NCI-H748 (cell line): Measurements from ENCODE around the gene RANBP1.

ENCODE experiments used
- DNase-seq: peaks from one replicate; lab custom pipeline; 2025; ENCODE audit not compliant: unreplicated experiment; lab: John Stamatoyannopoulos, UW

Gene RANBP1

GRCh38 chr22:20087319-20088262 is 28.3 kb upstream of the RANBP1 start:
- no peak for DNase-seq

DNA sequence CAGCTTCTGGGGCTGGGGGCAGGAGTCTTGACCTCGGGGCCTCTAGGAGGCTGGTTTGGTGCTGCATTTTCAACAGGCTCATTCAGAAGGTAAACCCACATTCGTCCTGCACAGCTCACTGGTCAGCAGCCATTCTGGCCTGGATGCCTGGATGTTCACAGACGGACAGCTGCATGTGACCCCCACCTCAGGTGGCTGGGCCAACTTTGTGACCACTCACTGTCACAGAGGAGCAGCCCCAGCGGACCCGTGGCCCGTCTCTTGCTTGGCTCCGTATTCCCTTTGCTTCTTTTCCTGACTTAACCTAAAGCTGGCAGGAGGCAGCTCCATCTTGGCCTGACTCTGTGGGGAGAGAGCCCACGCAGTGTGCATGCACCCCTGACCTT is 27.6 kb upstream of the RANBP1 start:
- DNase-seq = no peak

GRCh38 chr22:20089226-20089976 is 26.5 kb upstream of the RANBP1 start:
- no peak for DNase-seq

- DNase-seq = no peak
Measured at GRCh38 chr22:20089977-20090729, 25.8 kb upstream of the RANBP1 start.

DNA sequence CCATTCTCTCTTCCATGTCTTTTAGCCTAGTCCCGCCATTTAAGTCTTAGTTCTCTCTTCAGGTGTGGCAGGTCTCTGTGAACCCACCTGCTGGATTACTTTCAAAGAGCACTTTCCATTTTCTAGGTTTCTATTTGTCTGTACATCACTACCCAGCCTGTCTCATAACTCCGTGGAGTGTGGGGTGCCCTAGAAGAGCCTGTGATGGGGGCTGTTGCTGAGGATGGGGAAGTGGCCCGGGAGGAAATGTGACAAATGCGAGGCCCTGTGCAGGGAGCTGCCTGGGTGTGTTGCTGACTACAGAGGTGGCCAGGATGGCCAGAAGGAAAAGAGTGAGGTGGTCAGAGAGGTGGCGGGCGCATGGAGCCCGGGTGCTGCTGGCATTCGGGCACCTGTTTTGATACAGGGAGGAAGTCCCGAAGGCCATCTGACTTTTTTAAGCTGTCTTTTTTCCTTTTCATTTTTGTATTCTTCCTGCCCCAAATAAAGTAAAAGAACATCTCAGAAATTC is 25.1 kb upstream of the RANBP1 start:
- no peak for DNase-seq

- DNase-seq = no peak
Measured at GRCh38 chr22:20091690-20092476, 24.0 kb upstream of the RANBP1 start.

DNA sequence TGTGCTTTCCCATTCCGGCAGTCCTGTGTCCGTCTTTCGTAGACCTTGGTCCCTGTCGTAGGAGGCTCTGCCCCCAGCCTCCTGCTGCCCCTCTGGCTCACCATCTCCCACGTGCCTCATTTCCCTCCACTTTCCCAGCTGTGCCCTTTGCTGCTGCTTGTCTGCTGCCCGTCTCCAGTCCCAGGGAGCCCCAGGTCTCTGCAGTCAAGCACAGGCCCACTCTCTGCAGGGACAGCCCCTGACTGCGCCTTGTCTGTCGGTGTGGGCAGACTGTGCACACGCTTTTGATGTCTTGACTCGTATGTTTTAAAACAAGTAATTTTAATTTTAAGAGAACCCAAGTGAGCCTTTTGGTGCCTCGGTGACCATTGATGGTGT is 23.4 kb upstream of the RANBP1 start:
- DNase-seq = no peak

DNA sequence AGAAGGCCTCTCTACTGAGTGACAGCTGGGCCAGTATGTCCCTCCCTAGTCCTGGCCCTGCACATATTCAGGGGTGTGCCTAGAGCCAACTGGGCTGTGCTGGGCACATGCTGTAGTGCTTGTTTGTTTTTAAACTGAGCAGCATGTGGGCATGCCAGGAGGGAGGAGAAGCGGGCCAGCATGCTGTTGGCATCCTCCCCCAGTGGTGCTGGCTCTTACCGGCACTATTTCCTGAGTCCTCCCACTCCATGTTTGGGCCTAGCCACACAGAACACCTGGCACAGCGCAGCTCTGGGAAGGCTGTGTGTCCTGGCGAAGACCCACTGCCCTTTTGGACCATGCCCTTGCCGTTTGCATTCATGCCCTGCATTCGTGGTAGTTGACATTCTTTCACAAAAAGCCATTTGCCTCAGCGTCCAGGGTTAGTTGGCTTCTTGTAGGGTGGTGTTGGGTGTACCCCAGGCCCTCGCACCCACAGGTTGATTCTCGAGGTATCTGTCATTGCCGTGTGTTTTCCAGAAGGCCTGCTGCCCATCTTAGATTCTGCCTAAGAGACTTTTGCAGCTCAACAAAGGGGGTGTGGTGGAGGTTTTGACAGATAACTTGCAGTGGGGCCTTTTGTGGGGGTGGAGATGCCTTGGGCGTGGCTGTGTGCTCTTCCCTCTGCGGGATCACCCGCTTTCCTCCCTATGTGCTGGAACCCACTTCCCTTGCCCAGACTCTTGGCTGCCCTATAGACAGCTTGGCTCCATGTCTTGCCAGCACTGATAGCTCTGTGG is 22.3 kb upstream of the RANBP1 start:
- no peak for DNase-seq

DNA sequence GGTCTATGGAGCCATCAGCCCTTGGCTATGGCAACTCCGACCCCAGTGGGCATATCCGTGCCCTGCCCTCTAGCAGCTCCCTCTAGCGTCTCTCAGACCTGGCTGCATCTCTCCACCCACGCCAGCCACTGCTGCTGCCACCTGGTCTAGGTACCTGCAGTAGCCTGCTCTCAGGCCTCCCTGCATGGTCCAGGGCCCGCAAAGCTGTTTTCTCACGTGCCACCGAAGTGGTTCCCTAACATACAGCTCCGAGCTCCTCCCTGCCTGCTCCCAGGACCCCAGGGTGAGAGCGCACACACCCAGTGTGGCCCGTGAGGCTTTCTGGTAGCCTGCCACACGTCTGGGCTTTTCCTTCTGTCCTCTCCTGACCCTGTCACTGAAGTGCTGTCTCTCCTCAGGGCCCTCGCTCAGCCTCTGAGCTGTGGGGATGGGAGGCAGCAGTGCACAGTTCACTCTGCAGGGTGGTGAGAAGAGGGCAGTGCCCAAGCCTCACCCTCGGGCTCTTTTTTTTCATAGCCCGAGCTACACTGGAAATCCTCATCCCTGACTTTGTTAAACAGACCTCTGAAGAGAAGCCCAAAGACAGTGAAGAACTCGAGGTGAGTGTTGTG is 21.6 kb upstream of the RANBP1 start:
- DNase-seq = no peak

- DNase-seq = no peak
Measured at GRCh38 chr22:20095521-20095920, 20.4 kb upstream of the RANBP1 start.

DNA sequence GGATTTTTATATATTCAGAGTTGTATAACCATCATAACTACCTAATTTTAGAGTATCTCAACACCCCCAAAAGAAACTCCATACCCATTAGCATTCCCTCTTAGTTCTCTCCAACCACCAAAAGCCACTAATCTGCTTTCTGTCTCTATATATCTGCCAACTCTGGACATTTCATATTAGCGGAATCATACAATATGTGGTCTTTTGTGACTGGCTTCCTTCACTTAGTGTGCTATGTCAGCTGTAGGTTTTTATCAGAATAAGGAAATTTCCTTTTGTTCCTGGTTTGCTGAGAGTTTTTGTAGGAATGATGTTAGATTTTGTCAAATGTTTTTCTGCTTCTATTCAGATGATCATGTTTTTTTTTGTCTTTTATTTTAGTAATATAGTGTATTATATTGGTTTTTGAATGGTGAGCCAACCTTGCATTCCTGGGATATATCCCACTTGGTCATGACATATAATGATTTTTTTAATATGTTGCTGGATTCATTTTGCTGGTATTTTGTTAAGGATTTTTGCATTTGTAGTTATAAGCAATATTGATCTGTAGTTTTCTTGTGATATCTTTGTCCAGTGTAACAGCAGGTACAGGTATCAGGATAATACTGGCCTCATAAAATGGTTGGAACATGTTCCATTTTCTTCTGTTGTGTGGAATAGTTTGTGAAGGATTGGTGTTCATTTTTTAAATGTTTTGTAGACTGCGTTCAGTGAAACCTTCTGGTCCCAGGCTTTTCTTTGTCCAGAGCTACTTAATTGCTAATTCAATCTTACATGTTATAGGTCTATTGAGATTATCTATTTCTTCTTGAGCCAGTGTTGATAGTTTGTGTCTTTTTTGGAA is 19.1 kb upstream of the RANBP1 start:
- no peak for DNase-seq

- no peak for DNase-seq
Measured at GRCh38 chr22:20099099-20099711, 16.7 kb upstream of the RANBP1 start.

GRCh38 chr22:20101638-20102037 is 14.3 kb upstream of the RANBP1 start:
- DNase-seq = no peak

DNA sequence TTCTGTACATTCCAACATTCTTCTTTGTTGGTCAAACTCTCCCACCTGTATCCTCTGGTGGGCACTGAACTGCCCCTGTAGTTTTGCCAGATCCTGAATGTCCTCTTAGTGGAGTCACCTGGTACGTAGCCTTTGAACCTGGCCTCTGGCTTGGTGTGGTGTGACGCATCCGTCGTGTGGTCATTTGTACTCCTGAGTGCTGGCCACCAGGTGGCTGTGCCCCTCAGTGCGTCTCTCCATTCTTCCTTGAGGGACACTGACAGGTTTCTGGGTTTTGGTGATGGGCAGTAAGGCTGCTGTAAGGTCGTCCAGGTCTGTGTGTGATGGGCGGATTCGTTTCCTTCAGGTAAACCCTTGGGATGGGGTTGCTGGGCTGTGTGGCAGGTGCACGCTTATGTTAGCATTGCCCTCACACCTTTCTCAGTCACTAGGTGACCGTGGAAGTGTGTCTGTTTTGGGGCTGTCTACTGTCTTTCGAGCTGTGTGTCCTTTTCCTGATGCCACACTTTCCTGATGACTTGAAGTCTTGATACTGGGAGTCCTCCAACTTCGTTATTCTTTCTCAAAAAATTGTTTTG is 13.6 kb upstream of the RANBP1 start:
- no peak for DNase-seq

- no peak for DNase-seq
Measured at GRCh38 chr22:20105456-20106204, 10.3 kb upstream of the RANBP1 start.

DNA sequence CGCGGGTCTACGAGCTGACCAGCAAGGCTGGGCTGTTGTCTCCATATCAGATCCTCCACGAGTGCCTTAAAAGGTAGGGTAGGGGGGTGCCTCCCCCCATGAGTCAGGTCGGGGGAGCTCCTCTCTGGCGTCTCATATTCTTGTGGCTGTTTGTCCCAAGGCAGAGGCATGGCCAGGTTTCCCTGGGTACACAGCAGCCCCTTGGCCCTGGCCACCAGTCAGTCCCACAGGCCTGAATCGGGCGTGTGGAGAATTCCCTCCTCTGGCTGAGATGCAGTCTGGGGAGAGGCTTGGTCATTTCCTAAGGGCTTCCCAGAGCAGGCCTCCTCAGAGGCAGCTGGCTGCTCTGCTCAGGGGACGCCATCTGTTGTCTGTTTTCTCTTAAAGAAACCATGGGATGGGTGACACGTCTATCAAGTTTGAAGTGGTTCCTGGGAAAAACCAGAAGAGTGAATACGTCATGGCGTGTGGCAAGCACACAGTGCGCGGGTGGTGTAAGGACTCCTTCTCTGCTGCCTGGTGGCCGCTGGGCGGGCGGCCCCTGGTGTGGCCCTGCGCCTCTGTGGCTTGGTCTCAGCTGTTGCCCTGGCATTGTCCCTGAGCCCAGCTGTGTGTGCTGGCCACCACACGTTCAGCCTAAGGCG is 9.6 kb upstream of the RANBP1 start:
- no peak for DNase-seq
